SW480 (cell line): Measurements from ENCODE around the gene GLYR1.

Source experiments
- DNase-seq: peaks from one replicate; pipeline ENCODE4 v3.0.0-alpha.2; 2016; ENCODE audit warnings: low spot score

The GLYR1 gene

DNA sequence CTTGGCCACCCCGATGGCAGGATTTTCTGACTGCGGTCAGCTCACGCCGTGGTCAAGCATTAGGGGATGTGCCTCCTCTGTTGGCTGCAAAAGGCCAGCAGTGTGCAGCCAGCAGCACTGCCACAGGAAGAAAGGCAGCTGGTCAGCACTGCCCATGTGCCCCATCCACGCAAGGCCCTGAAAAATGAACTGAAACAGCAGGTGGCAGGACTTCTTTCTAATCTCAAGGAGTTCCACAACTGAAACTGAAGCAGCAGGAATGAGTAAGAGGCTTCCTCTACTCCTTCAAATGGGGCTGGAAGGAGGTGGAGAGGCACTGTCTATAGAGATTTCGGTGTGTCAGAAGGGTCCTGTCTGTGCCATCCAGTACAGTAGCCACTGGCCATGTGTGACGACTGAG lies 83.3 kb downstream of the GLYR1 start:
- DNase-seq: no peak

- no peak for DNase-seq
Measured at GRCh38 chr16:4762205-4762604, 84.9 kb downstream of the GLYR1 start.

GRCh38 chr16:4760221-4760910 lies 86.7 kb downstream of the GLYR1 start:
- no peak for DNase-seq

DNA sequence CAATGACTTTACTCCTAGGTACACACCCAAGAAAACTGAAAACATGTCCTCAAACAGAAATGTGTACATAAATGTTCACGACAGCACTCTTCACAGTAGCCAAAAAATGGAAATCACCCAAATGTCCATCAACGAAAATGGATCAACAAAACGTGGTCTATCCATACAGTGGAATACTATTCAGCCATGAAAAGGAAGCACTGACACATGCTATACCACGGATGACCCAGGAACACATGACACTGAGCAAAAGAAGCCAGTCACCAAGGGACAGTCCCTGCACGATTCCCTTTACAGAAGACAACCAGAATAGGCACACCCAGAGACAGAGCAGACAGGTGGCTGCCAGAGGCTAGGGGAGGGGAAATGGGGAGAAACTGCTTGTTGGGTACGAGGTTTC lies 91.4 kb downstream of the GLYR1 start:
- no peak for DNase-seq

- no peak for DNase-seq
Measured at GRCh38 chr16:4754865-4755264, 92.2 kb downstream of the GLYR1 start.

DNA sequence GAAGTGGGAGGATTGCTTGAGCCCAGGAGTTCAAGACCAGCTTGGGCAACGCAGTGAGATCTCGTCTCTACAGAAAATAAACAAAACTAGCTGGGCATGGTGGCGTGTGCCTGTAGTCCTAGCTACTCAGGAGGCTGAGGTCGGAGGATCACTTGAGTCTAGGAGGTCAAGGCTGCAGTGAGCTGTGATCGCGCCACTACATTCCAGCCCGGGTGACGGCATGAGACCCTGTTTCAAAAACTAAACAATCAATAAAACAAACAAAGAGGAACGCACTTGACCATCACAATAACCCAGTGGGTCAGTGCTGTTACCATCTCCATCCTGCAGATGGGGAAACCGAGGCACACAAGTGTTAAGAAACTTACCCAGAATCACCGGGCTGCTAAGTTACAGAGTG lies 93.9 kb downstream of the GLYR1 start:
- DNase-seq: no peak
